IMR-90 (cell line): ENCODE results near the gene VTCN1. TPM values are rescaled to one million over a fixed set of nuclear protein-coding genes. Genes with fewer than 3 reads are reported as not detected.

ENCODE experiments used
- ATAC-seq: fragments of 200-7000 bp; cut with Tn5 transposase; 2 replicates; pipeline ENCODE4 v1.9.1; 2020; ENCODE audit warnings: low read depth, mild to moderate bottlenecking, moderate library complexity
- BruUV-seq: library from RNA; stranded (reverse); fragments of 400-500 nt; replicated peaks from 2 replicates; lab custom pipeline; 2021; lab: Mats Ljungman, UMichigan
- CTCF ChIA-PET: fragments of 300-600 bp; formaldehyde crosslinking; extraction: SDS; loops from one replicate; lab custom pipeline; 2021; ENCODE audit warnings: antibody characterized with exemption; lab: Yijun Ruan, JAX
- POLR2A ChIA-PET: fragments of 300-600 bp; sonication (Branson Sonifier 250); formaldehyde crosslinking; loops from one replicate; lab custom pipeline; 2022; ENCODE audit warnings: antibody characterized with exemption; ENCODE audit not compliant: unreplicated experiment; lab: Charles Lee
- DNase-seq: peaks from one replicate; pipeline ENCODE4 v3.0.0; 2013
- H2AFZ ChIP-seq: replicated peaks from 2 replicates; pipeline ENCODE3; 2013; ENCODE audit warnings: low read length, mild to moderate bottlenecking; ENCODE audit not compliant: poor library complexity
- H2AK5ac ChIP-seq: 2 replicates; pipeline ENCODE4 v1.6.1; 2013; ENCODE audit warnings: low read depth, low read length, inconsistent platforms
- H2AK9ac ChIP-seq: replicated peaks from 2 replicates; pipeline ENCODE3; 2013; ENCODE audit warnings: mild to moderate bottlenecking, low read depth, low read length, moderate library complexity; ENCODE audit not compliant: poor library complexity
- H2BK120ac ChIP-seq: 2 replicates; pipeline ENCODE4 v1.6.1; 2013; ENCODE audit warnings: low read depth, low read length, inconsistent platforms
- H2BK15ac ChIP-seq: 3 replicates; pipeline ENCODE4 v1.6.1; 2013; ENCODE audit warnings: low read depth, low read length, inconsistent platforms
- H2BK20ac ChIP-seq: 2 replicates; pipeline ENCODE4 v1.6.1; 2013; ENCODE audit warnings: low read depth, mild to moderate bottlenecking, inconsistent platforms, low read length, moderate library complexity
- H2BK5ac ChIP-seq: 2 replicates; pipeline ENCODE4 v1.6.1; 2013; ENCODE audit warnings: mild to moderate bottlenecking, low read depth, low read length, inconsistent platforms; ENCODE audit not compliant: poor library complexity, severe bottlenecking
- H3K14ac ChIP-seq: replicated peaks from 2 replicates; pipeline ENCODE4 v1.6.1; 2013; ENCODE audit warnings: low read depth, low read length, inconsistent platforms
- H3K18ac ChIP-seq: 2 replicates; pipeline ENCODE4 v1.6.1; 2013; ENCODE audit warnings: low read depth, low read length, control low read depth
- H3K23ac ChIP-seq: 2 replicates; pipeline ENCODE4 v1.6.1; 2013; ENCODE audit warnings: low read depth, low read length, inconsistent platforms
- H3K27ac ChIP-seq: 2 replicates; pipeline ENCODE4 v1.5.1; 2013; ENCODE audit warnings: mild to moderate bottlenecking, control low read depth, low read length; ENCODE audit not compliant: insufficient read depth
- H3K27me3 ChIP-seq: 2 replicates; pipeline ENCODE4 v1.6.1; 2013; ENCODE audit warnings: low read length; ENCODE audit not compliant: control insufficient read depth, insufficient read depth
- H3K36me3 ChIP-seq: 2 replicates; pipeline ENCODE4 v1.6.1; 2013; ENCODE audit warnings: low read length, mixed read lengths; ENCODE audit not compliant: control insufficient read depth, insufficient read depth
- H3K4ac ChIP-seq: 2 replicates; pipeline ENCODE4 v1.6.1; 2013; ENCODE audit warnings: low read depth, low read length, inconsistent platforms
- H3K4me1 ChIP-seq: 2 replicates; pipeline ENCODE4 v1.6.1; 2013; ENCODE audit warnings: low read length, mixed read lengths; ENCODE audit not compliant: control insufficient read depth, insufficient read depth
- H3K4me2 ChIP-seq: 2 replicates; pipeline ENCODE4 v1.6.1; 2013; ENCODE audit warnings: low read depth, mild to moderate bottlenecking, control low read depth, low read length, moderate library complexity
- H3K4me3 ChIP-seq: 2 replicates; pipeline ENCODE4 v1.5.1; 2013; ENCODE audit warnings: low read depth, mild to moderate bottlenecking, control low read depth, low read length, moderate library complexity; ENCODE audit not compliant: insufficient read depth
- H3K56ac ChIP-seq: 2 replicates; pipeline ENCODE4 v1.6.1; 2013; ENCODE audit warnings: low read length, inconsistent platforms; ENCODE audit not compliant: insufficient read depth; ENCODE audit errors: extremely low read depth
- H3K79me1 ChIP-seq, 2 experiments: 2 replicates each; pipeline ENCODE4 v1.6.1; 2013; ENCODE audit warnings: low read length in 2 of 2, inconsistent platforms in 1 of 2, low read depth in 1 of 2
- H3K9ac ChIP-seq: 2 replicates; pipeline ENCODE4 v1.6.1; 2013; ENCODE audit warnings: low read depth, low read length, control low read depth
- H3K9me1 ChIP-seq: 2 replicates; pipeline ENCODE4 v1.6.1; 2013; ENCODE audit warnings: low read length, inconsistent platforms; ENCODE audit not compliant: insufficient read depth
- H3K9me3 ChIP-seq: 2 replicates; pipeline ENCODE4 v1.6.1; 2013; ENCODE audit warnings: low read length; ENCODE audit not compliant: control insufficient read depth, insufficient read depth
- H4K20me1 ChIP-seq: 2 replicates; pipeline ENCODE4 v1.6.1; 2013; ENCODE audit warnings: low read length, inconsistent platforms; ENCODE audit not compliant: insufficient read depth
- H4K5ac ChIP-seq: 2 replicates; pipeline ENCODE4 v1.6.1; 2013; ENCODE audit warnings: mild to moderate bottlenecking, low read depth, low read length, control low read depth
- H4K8ac ChIP-seq, 2 experiments: 2 replicates each; pipeline ENCODE4 v1.6.1; 2013; ENCODE audit warnings: low read depth in 2 of 2, low read length in 2 of 2, control low read depth in 1 of 2, inconsistent platforms in 1 of 2
- H4K91ac ChIP-seq: 2 replicates; pipeline ENCODE4 v1.6.1; 2013; ENCODE audit warnings: low read depth, low read length, inconsistent platforms; ENCODE audit not compliant: insufficient read depth
- MAFK ChIP-seq: IDR thresholded peaks from 2 replicates; pipeline ENCODE4 v1.6.1; 2012; ENCODE audit warnings: low read depth, low read length, improper control_type of control experiment
- WGBS, 2 experiments: methylation state at CpG; one replicate each; pipeline versions ENCODE4 v1.1.5 to v1.1.7; 2013; ENCODE audit warnings: missing lambda C conversion rate in 2 of 2; ENCODE audit not compliant: insufficient read length in 1 of 2; ENCODE audit errors: extremely low coverage in 2 of 2; 5-methylcytosine and 5-hydroxymethylcytosine counted together
- dilution Hi-C: fragments of 300-500 bp; cut with HindIII; formaldehyde crosslinking; loops from one replicate; pipeline ENCODE4 v1.14.3; 2018; ENCODE audit warnings: low sequenced_read_pairs; ENCODE audit not compliant: unreplicated experiment
- in situ Hi-C: fragments of 300-500 bp; cut with MboI; formaldehyde crosslinking; loops from 3 replicates; pipeline ENCODE4 v1.14.3; 2019; ENCODE audit warnings: low sequenced_read_pairs, inconsistent platforms, mixed read lengths
- intact Hi-C: fragments of 100-400 bp; cut with micrococcal nuclease; formaldehyde crosslinking; loops from 2 replicates; pipeline ENCODE4 v1.10.0; 2022
- polyA plus RNA-seq, 3 experiments: library from polyadenylated mRNA; depleted of rRNA; stranded (reverse); fragments of >200 nt; gene quantifications; 2 replicates each; pipeline ENCODE4 v1.2.3, GENCODE V29; 2012; ENCODE audit warnings: low replicate concordance in 1 of 3
- total RNA-seq: library from RNA; depleted of rRNA; stranded (reverse); fragments of >200 nt; gene quantifications from 2 replicates; pipeline ENCODE4 v1.2.3, GENCODE V29; 2012
- TF ChIP-seq, protein P1 (sequence below): fragments of 150-350 bp; IDR thresholded peaks from 2 replicates; pipeline ENCODE4 v1.6.1; 2017; ENCODE audit warnings: mild to moderate bottlenecking, antibody characterized with exemption, low read length, low read depth

Gene VTCN1
- total and polyA plus RNA-seq, 2 of the 4 experiments (the other 2 are of a cell fraction), result not detected

DNA sequence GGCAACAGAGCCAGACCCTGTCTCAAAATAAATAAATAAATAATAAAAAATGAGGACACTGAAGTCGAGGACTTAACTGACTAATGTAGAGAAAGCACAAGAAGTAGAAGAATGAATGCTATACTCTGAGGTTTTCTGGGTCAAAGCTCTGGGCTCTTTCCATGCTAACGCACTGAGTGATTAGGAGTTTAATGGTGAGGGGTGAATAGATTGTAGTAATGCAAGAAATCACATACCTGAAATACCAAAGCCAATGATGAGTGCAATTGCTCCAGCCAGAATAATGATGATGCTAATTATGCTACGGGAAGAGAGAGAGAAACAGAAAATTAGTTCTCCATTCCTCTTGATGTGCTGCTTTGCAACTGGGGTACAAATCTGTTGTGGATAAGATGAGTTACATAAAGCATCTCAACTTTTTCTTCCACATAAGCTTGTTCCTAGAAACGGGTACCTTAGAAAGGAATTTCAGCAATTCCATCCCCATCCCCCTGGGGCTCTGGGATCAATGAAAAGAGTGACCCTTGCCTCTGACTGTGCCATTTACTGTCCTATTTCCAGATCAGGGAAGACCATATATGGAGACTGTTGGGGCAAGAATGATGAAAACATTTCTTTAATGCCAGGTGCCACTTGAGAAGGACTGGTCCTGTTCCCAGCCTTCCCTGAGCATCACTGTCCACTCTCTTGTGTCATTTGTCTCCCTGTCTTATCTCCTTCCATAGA is 40.7 kb downstream of the VTCN1 start:
- in situ Hi-C loops, result no loop called here
- Histone ChIP-seq H2AK9ac (peak overlapping the region; percentile 51), H3K4ac (no peak overlapping the region), H3K23ac (no peak overlapping the region; the same call in 1 of the 2 replicates), H3K36me3 (no peaks in the 10 kb centered on the region), H2AFZ (no peak overlapping the region), H4K8ac (no peak overlapping the region), H3K56ac (no peak overlapping the region), H3K9ac (no peak overlapping the region), H3K4me3 (no peak overlapping the region), H3K27ac (no peak overlapping the region), H4K91ac (no peak overlapping the region), H3K9me1 (no peaks in the 10 kb centered on the region), H3K4me2 (no peak overlapping the region), H3K9me3 (peaks cover 2% of the 10 kb centered on the region; the same call in 1 of the 2 replicates), H2BK15ac (no peak overlapping the region), H3K18ac (no peak overlapping the region), H3K14ac (no peak overlapping the region), H2BK20ac (no peak overlapping the region), H3K79me1 (no peaks in the 10 kb centered on the region), H4K20me1 (no peaks in the 10 kb centered on the region), H2BK120ac (no peak overlapping the region), H3K4me1 (no peaks in the 10 kb centered on the region), H4K5ac (no peak overlapping the region), H2AK5ac (no peak overlapping the region), H2BK5ac (no peak overlapping the region), H3K27me3 (no peaks in the 10 kb centered on the region)
- no TSS peak for BruUV-seq
- dilution Hi-C loops, result no loop called here
- ChIA-PET CTCF (no interaction called here), POLR2A (no interaction called here)
- ATAC-seq, result no peak
- intact Hi-C loops, result no loop called here
- WGBS, 2 experiments, result no CpG with 5 or more reads among the region's 4 CpGs
- no peak for TF ChIP-seq MAFK
- TF ChIP-seq, protein P1, sequence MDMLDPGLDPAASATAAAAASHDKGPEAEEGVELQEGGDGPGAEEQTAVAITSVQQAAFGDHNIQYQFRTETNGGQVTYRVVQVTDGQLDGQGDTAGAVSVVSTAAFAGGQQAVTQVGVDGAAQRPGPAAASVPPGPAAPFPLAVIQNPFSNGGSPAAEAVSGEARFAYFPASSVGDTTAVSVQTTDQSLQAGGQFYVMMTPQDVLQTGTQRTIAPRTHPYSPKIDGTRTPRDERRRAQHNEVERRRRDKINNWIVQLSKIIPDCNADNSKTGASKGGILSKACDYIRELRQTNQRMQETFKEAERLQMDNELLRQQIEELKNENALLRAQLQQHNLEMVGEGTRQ, result no peak
- no peak for DNase-seq
